Adrenal gland (tissue), 5 donors: ENCODE measurements around the gene TMIGD1.

Experiments
- CTCF ChIP-seq, 6 experiments: fragments of 450-650 bp in 4 of 6; fragments of 200-600 bp in 2 of 6; sonication (generic) in 1 of 6; IDR thresholded peaks; 1 replicate in 5 of 6; 2 replicates in 1 of 6; pipeline versions ENCODE4 v1.5.1 to v1.8.0; 2016 to 2021; ENCODE audit warnings: antibody characterized with exemption in 6 of 6, mild to moderate bottlenecking in 2 of 6, moderate library complexity in 1 of 6
- POLR2A ChIP-seq, 2 donors: fragments of 450-650 bp; IDR thresholded peaks; one replicate each; pipeline ENCODE4 v1.6.1; 2017; ENCODE audit warnings: antibody characterized with exemption in 2 of 2, mild to moderate bottlenecking in 2 of 2, moderate library complexity in 1 of 2
- donor health status: DM: no; HTN: no; CAD: no.

GRCh38 chr17:30343796-30344195 is 9.9 kb upstream of the TMIGD1 start:
- no peak for TF ChIP-seq POLR2A (IDR thresholded peaks at IDR 0.05)
- TF ChIP-seq CTCF (IDR thresholded peaks at IDR 0.05), result no peak
